Measurements from ENCODE around the gene ANKS1B. TPM values are rescaled to one million over a fixed set of nuclear protein-coding genes. Genes with fewer than 3 reads are reported as not detected.

ANKS1B gene
- polyA plus RNA-seq, 3 donors, result not detected

- peaks cover 95% of the 10 kb centered on the region for H4K20me1 ChIP-seq (ENCODE audit: insufficient read depth, low read length)
- no peaks in the 10 kb centered on the region for H3K9me3 Mint-ChIP-seq
- peaks cover 3% of the 10 kb centered on the region for H3K79me2 ChIP-seq (ENCODE audit: insufficient read depth, low read length)
- H3K4me1 ChIP-seq (ENCODE audit: control insufficient read depth in 1 of 2, insufficient read depth in 2 of 2, low read length in 2 of 2), result no peaks in the 10 kb centered on the region
- H2AFZ ChIP-seq (ENCODE audit: insufficient read depth, low read depth, low read length, poor library complexity, severe bottlenecking), result no peak overlapping the region
- peaks cover 6% of the 10 kb centered on the region for H3K4me1 Mint-ChIP-seq
- H3K27me3 Mint-ChIP-seq (ENCODE audit: low read depth in 3 of 3), result no peaks in the 10 kb centered on the region
- H3K9ac ChIP-seq (ENCODE audit: insufficient read depth, low read length, poor library complexity, severe bottlenecking), result no peak overlapping the region
- H3K27ac ChIP-seq (ENCODE audit: low read depth in 1 of 2, low read length in 2 of 2), result peak overlapping the region in 1 of 2 donors; percentile 27
- WGBS (ENCODE audit: insufficient coverage), result 100% methylated on average over 1 of the region's 5 CpGs
- peak overlapping the region in 1 of 7 donors; percentile 9 for H3K27ac Mint-ChIP-seq
- H3K4me3 ChIP-seq (replicated peaks in 1 of 3; ENCODE audit: low read depth in 2 of 3, low read length in 3 of 3), result no peak overlapping the region
- H3K4me2 ChIP-seq (replicated peaks; ENCODE audit: extremely low read depth, low read length, poor library complexity, severe bottlenecking), result no peak overlapping the region
- H3K27me3 ChIP-seq (ENCODE audit: control insufficient read depth in 2 of 2, insufficient read depth in 2 of 2, low read length in 2 of 2), result no peaks in the 10 kb centered on the region
- no peaks in the 10 kb centered on the region for H3K9me3 ChIP-seq (replicated peaks in 1 of 2; ENCODE audit: control insufficient read depth in 1 of 2, insufficient read depth in 1 of 2, low read length in 2 of 2)
- no peak for DNase-seq
- peaks cover 71 to 92% of the 10 kb centered on the region in 2 donors for H3K36me3 Mint-ChIP-seq
- no peak for TF ChIP-seq CTCF (IDR thresholded peaks at IDR 0.05)
- H3K36me3 ChIP-seq (replicated peaks in 1 of 2; ENCODE audit: control insufficient read depth in 1 of 2, insufficient read depth in 2 of 2, low read length in 2 of 2), result peaks cover 94 to 98% of the 10 kb centered on the region in 2 donors
- intact Hi-C loops (cut with micrococcal nuclease), result loop anchor here in 1 of 2 donors (5.0 kb wide), 1 partner anchor 62 kb away; no protein-coding TSS in a partner anchor
- no peak overlapping the region for H3K4me3 Mint-ChIP-seq
These were observed 1260.2 kb downstream of the ANKS1B start for GRCh38 chr12:98724384-98725155.

- Histone ChIP-seq H4K20me1 (ENCODE audit: insufficient read depth, low read length) (peaks cover 90% of the 10 kb centered on the region), H3K36me3 (replicated peaks in 1 of 2; ENCODE audit: control insufficient read depth in 1 of 2, insufficient read depth in 2 of 2, low read length in 2 of 2) (peaks cover 88 to 99% of the 10 kb centered on the region in 2 donors), H3K27ac (ENCODE audit: low read depth in 1 of 2, low read length in 2 of 2) (peak overlapping the region in 1 of 2 donors; percentile 34), H3K27me3 (ENCODE audit: control insufficient read depth in 2 of 2, insufficient read depth in 2 of 2, low read length in 2 of 2) (no peaks in the 10 kb centered on the region), H3K9me3 (replicated peaks in 1 of 2; ENCODE audit: control insufficient read depth in 1 of 2, insufficient read depth in 1 of 2, low read length in 2 of 2) (no peaks in the 10 kb centered on the region), H3K4me1 (ENCODE audit: control insufficient read depth in 1 of 2, insufficient read depth in 2 of 2, low read length in 2 of 2) (no peaks in the 10 kb centered on the region), H3K79me2 (ENCODE audit: insufficient read depth, low read length) (peaks cover 3% of the 10 kb centered on the region), H3K4me2 (replicated peaks; ENCODE audit: extremely low read depth, low read length, poor library complexity, severe bottlenecking) (no peak overlapping the region), H3K9ac (ENCODE audit: insufficient read depth, low read length, poor library complexity, severe bottlenecking) (no peak overlapping the region), H3K4me3 (replicated peaks in 1 of 3; ENCODE audit: low read depth in 2 of 3, low read length in 3 of 3) (no peak overlapping the region), H2AFZ (ENCODE audit: insufficient read depth, low read depth, low read length, poor library complexity, severe bottlenecking) (no peak overlapping the region)
- H3K4me1 Mint-ChIP-seq, result peaks cover 6% of the 10 kb centered on the region
- no peaks in the 10 kb centered on the region for H3K27me3 Mint-ChIP-seq (ENCODE audit: low read depth in 3 of 3)
- H3K36me3 Mint-ChIP-seq, result peaks cover 69 to 96% of the 10 kb centered on the region in 2 donors
- DNase-seq, result no peak
- intact Hi-C loops (cut with micrococcal nuclease), result no loop called here
- no peak overlapping the region for H3K4me3 Mint-ChIP-seq
- TF ChIP-seq CTCF (IDR thresholded peaks at IDR 0.05), result no peak
- no CpG with 5 or more reads among the region's 2 CpGs for WGBS (ENCODE audit: insufficient coverage)
- peak overlapping the region in 5 of 7 donors; percentile 47 to 77 (median 70) for H3K27ac Mint-ChIP-seq
- H3K9me3 Mint-ChIP-seq, result no peaks in the 10 kb centered on the region
These were observed 1263.5 kb downstream of the ANKS1B start for GRCh38 chr12:98721204-98721702.

Measured in CD14-positive monocyte (primary cell).